HK-2 (cell line): ENCODE measurements around the gene PGS1.

Experiments
- DNase-seq: peaks from one replicate; pipeline ENCODE4 v3.0.0-alpha.2; 2018; ENCODE audit not compliant: unreplicated experiment

Gene PGS1

DNA sequence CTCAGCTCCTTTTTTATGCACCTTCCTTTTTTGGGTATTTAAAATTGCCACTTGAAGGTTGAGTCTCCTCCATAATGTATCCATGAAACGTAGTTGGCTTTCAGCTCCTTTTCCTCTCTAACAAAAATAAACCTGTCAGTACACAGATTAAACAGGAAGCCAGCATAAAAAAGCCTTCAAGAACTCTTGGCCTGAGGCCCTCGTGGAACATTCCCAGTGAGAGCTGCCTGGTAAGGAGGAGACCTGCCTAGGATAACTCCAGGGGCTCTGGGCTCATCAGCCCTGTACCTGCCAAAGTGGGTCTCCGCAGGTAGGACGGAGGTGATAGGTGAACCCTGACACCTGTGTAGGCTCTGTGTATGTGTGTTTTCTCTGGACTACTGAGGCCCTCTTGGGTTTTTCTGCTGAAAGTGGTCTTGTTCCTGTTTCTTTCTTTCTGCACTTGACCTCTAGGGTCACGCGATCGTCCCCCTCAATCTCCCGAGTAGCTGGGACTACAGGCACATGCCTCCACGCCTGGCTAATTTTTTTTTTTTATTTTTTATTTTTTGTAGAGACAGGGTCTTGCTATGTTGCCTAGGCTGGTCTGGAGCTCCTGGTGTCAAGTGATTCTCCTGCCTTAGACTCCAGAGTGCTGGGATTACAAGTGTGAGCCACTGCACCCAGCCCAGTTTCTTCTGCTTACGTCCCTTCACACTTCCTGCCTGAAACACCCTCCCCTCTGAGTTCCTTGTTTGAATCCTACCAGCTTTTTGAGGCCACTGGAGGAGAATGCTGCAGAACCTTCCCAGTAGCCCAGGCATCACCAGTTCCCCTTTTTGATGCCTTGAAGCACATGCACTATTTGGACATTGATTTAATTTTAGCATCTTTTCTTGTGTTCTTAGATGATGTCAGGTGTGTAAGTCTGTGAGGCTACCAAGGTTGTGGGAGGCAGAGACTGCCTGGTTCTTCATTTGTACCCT lies 9.8 kb downstream of the PGS1 start:
- no peak for DNase-seq

DNA sequence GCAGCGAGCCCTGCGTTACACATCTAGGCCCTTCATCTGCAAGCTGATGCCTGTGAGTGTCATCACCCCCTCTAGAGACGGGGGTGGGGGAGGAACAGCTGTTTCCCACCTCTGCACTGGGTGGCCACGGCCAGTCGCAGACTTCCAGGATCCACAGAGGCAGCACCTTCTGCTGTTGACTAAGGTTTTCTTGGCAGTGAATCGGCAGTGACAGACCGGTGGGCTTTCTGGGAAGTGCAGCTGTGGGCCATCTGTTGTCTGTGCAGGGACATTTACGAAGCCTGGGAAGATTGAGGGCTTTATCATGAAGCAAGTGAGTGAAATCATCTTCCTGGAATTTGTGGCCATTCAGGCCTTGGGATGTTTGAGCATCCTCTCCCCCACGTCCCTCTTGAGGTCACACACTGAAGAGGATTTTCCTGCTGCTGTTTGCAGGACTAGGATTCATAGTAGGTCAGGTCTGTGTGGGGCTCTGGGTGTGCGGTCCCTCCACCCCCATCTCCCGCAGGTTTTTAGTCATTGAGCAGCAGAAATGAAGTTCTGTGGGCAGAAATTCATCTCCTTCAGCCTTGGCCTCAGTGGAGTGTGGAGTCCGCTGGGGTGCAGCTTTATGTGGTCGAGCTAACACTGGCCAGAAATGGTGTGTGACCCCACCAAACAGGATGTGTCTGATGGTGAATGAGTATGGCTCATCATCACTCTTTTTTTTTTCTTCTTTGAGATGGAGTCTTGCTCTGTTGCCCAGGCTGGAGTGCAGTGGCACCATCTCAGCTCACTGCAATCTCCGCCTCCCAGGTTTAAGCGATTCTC lies 12.0 kb downstream of the PGS1 start:
- DNase-seq, result peak; percentile 77

DNA sequence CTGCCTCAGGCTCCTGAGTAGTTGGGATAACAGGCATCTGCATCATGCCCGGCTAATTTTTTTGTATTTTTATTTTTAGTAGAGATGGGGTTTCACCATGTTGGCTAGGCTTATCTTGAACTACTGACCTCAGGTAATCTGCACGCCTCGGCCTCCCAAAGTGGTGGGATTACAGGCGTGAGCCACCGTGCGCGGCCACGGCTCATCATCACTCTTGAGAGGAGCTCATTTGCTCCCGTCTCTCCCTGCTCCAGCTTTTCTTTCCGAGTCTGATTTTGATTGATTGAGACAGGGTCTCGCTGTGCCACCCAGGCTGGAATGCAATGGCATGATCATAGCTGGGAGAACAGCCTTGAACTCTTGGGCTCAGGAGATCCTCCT lies 12.6 kb downstream of the PGS1 start:
- DNase-seq, result no peak

DNA sequence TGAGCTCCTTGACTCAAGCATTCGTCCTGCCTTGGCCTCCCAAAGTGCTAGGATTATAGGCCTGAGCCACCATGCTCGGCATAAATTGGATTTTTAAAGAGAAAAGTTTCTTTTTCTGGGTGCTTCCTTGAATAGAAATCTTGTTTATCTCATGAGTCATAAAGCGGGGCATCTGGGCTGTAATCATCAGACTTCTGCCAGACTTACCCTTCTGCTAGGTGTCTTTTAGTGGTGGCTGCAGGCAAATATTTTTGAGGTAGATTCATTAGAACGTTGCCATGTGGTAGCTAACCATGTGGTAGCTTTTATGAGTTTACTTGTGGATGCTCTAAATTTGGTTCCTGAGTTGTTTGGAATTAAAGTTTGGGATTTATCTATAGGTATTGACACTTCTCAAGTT lies 13.4 kb downstream of the PGS1 start:
- DNase-seq, result no peak

DNA sequence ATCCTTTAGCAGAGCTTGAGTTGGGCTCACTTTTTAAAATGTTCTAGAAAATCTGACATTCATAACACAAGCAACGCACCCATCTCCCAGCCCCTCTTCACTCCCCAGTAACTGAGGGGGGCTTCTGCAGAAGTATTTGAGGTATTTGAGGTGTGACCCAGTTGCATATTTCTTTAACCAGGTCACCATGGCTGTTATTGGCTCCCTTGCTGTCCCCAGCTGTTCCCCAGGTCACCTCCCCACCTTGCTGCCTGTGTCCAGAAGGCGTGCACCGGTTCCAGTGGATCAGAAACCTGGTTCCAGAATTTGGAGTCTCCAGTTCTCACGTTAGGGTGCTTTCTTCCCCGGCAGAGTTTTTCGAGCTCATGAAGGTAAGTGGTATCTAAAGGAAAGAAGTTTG lies 13.8 kb downstream of the PGS1 start:
- no peak for DNase-seq

DNA sequence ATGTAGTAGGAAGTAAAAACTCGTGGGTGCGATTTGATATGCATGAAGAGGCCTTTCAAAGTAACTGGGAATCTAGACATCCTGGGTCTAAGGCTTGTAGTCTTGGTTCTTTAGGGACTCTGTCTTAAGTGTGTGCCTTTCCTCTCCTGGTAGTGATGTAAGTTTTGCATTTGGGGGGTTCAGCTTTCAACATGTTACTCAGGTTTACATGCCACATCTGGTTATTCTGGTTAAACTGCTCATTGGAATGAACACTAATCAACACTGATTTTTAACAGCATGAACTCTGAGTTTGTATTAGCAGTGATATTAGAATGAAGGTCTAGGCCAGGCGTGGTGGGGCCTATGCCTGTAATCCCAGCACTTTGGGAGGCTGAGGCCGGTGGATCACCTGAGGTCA lies 15.1 kb downstream of the PGS1 start:
- DNase-seq, result no peak

DNA sequence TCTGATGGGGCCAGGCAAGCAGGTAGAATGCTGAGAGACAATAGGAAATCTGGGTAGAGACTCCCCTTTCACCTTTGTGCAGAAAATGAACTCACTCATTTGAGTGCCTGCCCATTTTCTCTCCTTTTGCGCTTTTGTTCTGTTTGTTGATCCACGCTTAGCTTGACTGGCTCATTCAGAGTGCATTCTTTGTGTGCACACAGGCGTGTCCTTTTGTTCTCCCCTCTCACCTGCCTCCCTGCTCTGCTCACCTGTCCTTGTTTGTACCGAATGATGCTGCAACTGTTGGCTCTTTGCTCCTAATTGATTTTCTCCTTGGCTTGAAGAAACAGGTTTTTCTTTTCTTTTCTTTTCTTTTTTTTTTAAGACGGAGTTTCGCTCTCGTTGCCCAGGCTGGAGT lies 15.8 kb downstream of the PGS1 start:
- DNase-seq, result no peak

DNA sequence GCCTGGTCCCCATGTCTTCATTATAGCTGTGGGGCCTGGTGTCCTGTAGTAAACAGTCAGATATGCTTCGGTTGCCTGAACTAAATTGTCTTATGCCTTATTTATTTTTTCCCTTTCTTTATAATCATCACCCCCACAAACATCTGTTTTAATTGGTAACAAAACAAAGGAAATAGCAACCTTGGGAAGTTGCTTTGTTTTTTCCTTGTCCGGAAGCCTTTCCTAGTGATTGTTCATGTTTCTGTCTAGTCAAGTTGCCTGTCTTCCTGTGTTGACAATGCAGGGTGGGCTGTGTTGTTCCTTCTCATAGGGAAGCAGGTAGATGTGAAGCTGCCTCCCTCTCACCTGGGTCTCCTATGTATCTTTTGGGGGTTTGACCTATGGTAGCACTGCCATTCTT lies 16.7 kb downstream of the PGS1 start:
- no peak for DNase-seq

DNA sequence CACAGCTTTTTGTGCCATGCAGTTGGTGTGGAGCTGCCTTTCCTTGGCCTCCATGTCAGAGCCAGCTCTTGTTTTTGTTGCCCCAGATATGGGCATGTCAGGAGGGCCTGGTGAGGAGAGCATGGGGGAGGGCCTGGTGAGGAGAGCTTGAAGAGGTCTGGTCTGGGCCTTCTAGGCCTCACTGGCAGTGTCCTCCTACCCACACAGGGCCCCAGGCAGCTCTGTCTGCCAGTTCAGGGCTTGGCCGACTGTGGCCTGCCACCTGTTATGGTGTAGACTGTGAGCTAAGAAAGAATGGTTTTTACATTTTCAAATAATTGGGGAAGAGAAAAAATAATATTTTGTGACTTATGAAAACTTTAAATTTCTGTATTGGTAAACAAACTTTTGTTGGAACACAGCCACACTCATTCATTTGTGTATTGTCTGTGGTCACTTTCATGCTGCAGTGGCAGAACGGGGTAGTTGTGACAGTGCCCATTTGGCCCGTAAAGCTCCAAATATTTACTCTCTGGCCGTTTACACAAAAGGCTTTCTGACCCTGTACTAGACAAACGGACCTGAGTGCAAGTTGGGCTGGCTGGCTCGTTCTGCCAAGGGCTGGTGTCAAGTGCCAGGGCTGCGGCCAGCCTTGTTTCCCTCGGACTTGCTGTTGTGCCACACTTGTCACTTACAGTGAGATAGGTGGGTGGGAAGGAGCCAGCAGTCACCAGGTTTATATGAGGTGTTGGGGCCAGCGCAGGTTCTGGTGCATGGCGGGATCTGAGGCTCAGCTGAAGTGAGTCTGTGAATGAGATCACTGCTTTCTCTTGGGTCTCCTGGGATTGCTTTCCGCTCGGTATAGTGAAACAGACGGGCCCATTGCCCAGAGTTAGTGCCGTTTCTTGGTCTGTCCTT lies 18.2 kb downstream of the PGS1 start:
- no peak for DNase-seq

DNA sequence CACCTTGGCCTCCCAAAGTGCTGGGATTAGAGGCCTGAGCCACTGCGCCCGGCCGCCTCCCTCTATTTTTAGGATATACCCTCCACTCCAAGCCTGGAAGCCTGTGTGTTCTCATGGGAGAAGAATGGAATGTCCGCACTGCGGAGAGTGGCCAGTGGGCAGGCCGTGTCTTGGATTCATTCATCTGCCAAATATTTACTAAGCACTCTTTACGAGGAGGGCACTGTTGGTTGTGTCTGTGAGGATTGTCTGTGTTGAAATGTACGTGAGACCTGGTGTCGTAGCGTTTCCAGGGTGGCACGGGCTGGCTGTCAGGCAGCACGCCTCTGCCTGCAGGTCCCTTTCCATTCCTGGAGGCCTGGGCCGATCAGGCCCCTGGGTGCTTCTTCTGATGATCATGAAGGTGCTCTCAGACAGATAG lies 19.2 kb downstream of the PGS1 start:
- no peak for DNase-seq

DNA sequence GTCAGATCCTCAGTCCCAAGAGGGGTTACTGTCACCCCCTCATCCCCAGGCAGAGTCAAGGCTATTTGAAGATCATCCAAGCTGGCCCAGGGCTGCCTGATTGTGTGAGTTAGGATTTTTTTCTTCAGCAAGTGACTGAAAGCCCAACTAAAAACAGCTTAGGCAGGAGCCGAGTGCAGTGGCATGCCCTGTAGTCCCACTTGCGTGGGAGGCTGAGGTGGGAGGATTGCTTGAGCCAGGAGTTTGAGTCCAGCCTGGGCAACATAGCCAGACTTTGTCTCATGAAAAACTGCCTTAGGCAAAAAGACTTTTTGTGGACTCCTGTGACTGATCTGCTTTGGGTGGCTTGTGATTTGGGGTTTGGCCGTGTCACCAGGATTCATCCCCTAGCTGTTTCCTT lies 19.9 kb downstream of the PGS1 start:
- DNase-seq, result no peak

DNA sequence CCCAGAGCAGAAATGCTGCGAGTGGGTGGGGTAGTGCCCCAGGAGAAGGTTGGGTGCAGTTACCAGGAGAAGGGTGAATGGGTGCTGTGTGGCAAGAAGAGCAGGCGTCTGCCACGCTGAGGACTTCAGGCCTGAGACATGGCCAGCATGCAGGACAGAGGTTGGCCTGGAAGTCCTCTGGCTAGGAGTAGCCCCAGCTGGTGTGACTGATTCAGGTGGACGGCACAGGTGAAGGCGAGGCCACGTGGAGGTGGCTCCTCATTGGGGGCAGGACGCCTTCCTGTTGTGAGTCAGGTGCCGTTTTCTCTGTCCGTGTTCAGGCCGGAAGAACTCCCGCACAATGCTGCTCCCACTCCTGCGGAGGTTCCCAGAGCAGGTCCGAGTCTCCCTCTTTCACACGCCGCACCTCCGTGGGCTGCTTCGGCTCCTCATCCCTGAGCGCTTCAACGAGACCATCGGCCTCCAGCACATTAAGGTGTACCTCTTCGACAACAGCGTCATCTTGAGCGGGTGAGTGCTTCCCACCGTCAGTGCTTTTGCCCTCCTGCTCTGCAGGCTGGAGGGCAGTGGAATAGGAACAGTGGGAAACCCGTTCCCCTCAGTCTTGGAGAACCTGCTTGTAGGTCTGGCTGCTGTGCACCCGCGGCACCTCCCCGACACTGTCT lies 20.7 kb downstream of the PGS1 start:
- DNase-seq, result no peak

DNA sequence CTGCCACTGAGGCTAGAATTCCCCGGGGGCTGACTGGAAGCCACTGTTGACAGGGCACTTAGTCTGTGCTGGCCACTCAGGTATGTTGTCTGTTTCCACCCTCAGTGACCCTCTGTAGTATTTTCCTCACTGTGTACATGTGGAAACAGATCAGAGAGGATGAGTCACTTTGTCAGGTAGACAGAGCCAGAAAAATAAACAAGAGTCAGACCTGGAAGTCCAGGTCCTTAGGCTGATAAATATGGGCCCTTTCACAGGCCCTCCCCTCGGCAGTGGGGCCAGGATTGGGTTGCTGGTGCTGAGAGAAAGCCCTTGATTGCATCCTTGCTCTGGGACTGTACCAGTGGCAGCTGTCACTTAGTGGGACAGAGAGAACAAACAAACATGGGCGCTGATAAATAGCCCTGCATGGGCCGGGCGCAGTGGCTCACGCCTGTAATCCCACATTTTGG lies 21.3 kb downstream of the PGS1 start:
- DNase-seq, result no peak

DNA sequence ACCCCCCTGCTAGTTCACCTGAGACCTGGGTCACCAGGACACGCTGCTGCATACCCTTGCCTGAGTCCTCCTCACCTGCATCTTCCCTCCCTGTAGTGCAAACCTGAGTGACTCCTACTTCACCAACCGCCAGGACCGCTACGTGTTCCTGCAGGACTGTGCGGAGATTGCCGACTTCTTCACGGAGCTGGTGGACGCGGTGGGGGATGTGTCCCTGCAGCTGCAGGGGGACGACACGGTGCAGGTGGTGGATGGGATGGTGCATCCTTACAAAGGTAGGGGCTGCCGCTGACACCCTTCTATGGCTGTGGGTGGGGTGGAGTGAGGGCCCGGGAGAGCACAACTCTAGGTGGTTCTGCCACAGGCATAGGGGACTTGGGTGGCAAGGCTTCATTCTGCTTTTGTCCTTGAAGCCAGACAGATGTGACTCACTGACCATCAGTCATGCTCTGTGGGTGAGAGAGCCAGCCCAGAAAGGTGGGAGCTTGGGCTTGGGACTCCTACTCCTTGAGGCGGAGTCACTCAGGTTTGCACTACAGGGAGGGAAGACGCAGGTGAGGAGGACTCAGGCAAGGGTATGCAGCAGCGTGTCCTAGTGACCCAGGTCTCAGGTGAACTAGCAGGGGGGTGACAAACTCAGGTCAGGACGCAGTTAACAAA lies 22.3 kb downstream of the PGS1 start:
- peak; percentile 61 for DNase-seq

DNA sequence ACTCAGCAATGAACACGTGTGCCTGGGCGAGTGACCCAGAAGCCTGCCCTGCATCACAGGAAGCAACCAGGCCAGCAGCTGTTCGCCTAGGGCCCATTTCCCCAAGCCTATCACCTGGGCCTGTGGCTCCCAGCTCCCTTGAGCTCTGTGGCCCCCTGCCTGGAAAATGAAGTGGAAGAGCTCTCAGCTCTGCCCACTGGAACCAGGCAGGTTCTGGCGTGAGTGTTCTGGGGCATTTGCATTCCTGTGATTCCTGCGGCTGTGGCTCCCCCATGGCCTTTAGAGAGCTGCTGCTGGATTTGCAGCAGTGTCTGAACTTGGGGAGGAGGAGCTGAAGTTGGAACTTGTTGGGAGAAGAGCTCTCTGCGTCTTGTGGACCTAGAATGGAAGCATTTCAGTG lies 22.8 kb downstream of the PGS1 start:
- DNase-seq, result no peak

DNA sequence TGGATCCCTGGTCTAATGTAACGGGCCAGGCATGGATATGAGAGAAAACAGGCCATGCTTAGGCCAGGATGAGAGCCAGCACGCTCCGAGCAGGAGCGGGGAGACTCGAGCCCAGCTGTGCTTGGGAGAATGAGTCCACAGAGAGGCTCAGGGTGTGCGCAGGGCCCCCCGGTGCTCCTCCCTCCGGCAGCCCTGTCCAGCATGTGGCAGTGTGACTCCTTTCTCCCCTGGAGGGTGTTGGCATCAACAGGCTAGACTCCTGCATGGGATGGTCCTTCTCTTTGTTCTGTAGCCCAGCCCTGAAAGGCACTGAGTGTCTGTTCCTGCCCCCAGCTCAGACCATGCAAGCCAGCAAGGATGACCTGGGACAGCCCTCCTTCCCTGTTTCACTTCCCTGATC lies 23.4 kb downstream of the PGS1 start:
- DNase-seq, result no peak

DNA sequence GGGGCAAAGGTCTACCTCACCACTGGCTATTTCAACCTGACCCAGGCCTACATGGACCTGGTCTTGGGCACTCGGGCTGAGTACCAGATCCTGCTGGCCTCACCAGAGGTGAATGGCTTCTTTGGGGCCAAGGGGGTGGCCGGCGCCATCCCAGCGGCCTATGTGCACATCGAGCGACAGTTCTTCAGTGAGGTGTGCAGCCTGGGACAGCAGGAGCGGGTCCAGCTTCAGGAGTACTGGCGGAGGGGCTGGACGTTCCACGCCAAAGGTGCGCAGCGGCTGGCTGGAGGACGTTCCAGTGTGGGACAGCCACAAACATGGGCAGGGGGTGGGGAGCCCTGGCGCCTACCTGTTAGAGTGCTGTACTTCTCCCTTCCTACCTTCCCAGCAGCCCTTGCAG lies 25.4 kb downstream of the PGS1 start:
- no peak for DNase-seq

DNA sequence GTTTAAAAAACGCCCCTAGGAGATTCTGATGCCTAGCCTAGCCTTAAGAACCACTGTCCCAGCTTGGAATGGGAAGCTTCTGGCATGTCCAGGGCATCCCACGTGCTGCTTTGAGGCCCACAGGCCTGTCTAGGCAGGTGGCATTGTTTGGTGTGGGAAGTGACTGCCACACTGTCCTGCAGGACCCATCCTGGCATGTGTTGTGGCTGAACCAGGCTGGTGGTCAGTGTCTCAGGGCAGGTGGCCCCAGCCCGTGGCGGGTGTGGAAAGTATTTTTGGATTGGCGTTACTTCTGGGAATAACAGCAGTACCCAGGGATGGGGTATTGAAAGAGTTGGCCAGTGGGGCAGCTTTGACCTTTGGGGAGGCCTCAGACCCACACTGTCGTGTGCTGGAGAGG lies 27.9 kb downstream of the PGS1 start:
- DNase-seq, result no peak

DNA sequence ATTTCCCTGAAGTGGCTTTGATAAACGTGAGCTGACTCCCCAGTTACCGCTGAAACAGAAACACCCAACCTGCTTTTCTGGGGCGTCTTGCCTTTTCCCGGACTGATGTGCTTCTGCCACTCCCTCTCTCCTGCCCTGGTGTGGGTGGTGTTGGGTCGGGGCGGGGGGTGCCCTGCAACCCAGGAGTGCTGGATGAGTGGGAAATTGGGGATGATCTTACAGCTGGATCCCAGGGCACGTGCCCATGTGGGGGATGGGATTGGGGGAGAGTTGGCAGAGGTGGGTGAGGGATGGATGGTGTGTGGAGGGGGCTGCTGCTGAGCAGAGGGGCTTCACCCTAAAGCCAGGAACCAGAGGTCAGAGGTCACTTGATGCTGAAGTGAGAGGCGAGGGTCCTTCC lies 28.5 kb downstream of the PGS1 start:
- no peak for DNase-seq

DNA sequence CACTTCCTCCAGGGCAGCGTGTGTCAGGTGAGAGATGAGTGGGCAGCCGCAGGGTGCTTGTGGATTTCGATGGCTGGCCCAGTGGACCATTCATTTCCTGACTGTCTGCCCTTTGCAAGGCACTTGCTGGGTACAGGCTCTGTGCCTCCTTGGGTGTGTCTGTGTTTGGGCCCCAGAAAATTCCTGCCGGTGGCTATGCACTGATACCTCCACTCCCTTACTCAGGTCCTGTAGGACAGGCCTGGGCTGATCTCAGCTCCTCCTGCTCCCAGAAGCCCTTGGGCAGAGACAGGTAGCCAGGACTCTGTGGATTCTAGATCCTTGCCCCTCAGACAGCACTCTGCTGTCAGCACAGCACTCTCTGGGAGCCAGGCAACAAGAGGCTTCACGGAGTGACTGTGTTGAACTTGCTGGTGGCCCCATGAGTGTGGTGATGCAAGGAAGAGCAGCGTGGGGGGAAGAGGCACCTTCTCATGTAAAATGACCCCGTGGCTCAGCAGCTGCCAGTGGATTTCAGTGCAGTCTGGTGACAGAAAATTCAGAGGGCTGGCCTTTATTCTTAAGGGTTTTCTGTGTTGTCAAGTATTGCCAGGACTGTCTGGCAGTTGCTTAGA lies 29.0 kb downstream of the PGS1 start:
- DNase-seq, result no peak
